Esophagus (tissue), 2 donors: ENCODE results near the gene CTNNA2. TPM values are rescaled to one million over a fixed set of nuclear protein-coding genes. Genes with fewer than 3 reads are reported as not detected.

Experiments
- H3K27ac ChIP-seq, 2 donors: one replicate each; pipeline ENCODE4 v1.5.1; 2013; ENCODE audit warnings: low read depth in 2 of 2, mild to moderate bottlenecking in 2 of 2, inconsistent platforms in 1 of 2, low read length in 1 of 2, moderate library complexity in 1 of 2
- H3K27me3 ChIP-seq, 2 donors: one replicate each; pipeline ENCODE4 v1.6.1; 2013; ENCODE audit warnings: low read length in 2 of 2, control low read depth in 1 of 2, mild to moderate bottlenecking in 1 of 2; ENCODE audit not compliant: insufficient read depth in 2 of 2, control insufficient read depth in 1 of 2
- H3K36me3 ChIP-seq, 2 donors: one replicate each; pipeline ENCODE4 v1.6.1; 2013; ENCODE audit warnings: low read length in 1 of 2; ENCODE audit not compliant: control insufficient read depth in 2 of 2, insufficient read depth in 2 of 2
- H3K4me1 ChIP-seq, 2 donors: one replicate each; pipeline ENCODE4 v1.6.1; 2013; ENCODE audit warnings: low read length in 1 of 2; ENCODE audit not compliant: control insufficient read depth in 2 of 2, insufficient read depth in 2 of 2
- H3K4me3 ChIP-seq, 2 donors: one replicate each; pipeline ENCODE4 v1.5.1; 2013; ENCODE audit warnings: low read length in 2 of 2, mild to moderate bottlenecking in 2 of 2, low read depth in 1 of 2, moderate library complexity in 1 of 2
- H3K9me3 ChIP-seq, 2 donors: one replicate each; pipeline ENCODE4 v1.6.1; 2013; ENCODE audit warnings: mild to moderate bottlenecking in 2 of 2, low read depth in 1 of 2, low read length in 1 of 2, moderate library complexity in 1 of 2; ENCODE audit not compliant: control insufficient read depth in 2 of 2, insufficient read depth in 1 of 2
- WGBS, 2 donors: extraction: QIAGEN DNeasy Blood & Tissue Kit; methylation state at CpG; one replicate each; pipeline ENCODE4 v1.1.7; 2013; 5-methylcytosine and 5-hydroxymethylcytosine counted together
- polyA plus RNA-seq, 2 donors: library from polyadenylated mRNA; stranded (reverse); fragments of 200-250 nt; gene quantifications; one replicate each; pipeline ENCODE4 v1.2.3, GENCODE V29; 2013
- donor health status: healthy with polysubstance abuse.
- donor health status: Bipolar disorder and iron deficiency.

The CTNNA2 gene
- polyA plus RNA-seq, 2 donors = 0.02 TPM; not detected in 1

DNA sequence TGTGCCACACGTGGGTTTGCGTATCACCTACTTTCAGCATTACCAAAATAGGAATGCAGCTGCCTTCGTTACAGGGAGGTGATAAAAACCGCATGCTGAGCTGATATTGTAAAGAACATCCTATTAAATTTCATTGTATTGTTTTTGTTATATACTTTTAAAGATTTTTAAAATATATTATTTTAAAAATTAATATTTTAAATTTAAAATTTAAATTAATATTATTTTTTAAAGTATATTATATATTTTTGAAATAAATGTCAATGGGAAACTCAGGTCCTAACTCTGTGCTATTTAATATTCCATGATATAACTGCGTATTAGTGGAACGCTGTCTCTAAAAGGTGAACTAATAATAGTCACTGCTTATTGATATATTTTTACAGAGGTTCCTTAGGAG lies 51.2 kb downstream of the CTNNA2 start:
- H3K27me3 ChIP-seq = no peaks in the 10 kb centered on the region
- no peaks in the 10 kb centered on the region for H3K4me1 ChIP-seq
- WGBS, 2 donors = 86 to 89% methylated on average over 6 of the region's 6 CpGs
- H3K4me3 ChIP-seq = no peak overlapping the region
- H3K9me3 ChIP-seq = no peaks in the 10 kb centered on the region
- H3K27ac ChIP-seq = no peak overlapping the region
- no peaks in the 10 kb centered on the region for H3K36me3 ChIP-seq

DNA sequence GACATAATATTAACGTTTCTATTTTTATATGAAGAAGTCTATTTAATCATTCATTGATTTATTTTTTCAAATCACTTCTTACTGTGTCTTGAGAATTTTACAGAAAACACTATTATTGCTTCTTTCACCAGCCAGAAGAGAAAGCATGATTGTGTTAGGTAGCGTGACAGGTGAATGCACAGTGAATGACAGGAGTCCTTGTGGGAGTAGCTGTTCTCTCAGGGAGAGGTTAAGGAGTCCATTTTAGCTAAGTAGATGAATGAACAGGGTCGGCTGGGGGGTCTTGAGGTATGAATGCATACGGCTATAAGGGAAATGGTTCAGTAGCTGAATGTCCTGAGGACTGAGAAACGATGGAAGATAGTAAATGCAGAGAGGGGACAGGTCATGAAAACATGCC lies 56.2 kb downstream of the CTNNA2 start:
- H3K4me1 ChIP-seq = no peaks in the 10 kb centered on the region
- no peak overlapping the region for H3K27ac ChIP-seq
- no peaks in the 10 kb centered on the region for H3K27me3 ChIP-seq
- H3K4me3 ChIP-seq = no peak overlapping the region
- no peaks in the 10 kb centered on the region for H3K36me3 ChIP-seq
- WGBS, 2 donors = 65 to 73% methylated on average over 5 of the region's 5 CpGs
- H3K9me3 ChIP-seq = no peaks in the 10 kb centered on the region

GRCh38 chr2:79573895-79574674 lies 61.2 kb downstream of the CTNNA2 start:
- H3K36me3 ChIP-seq = no peaks in the 10 kb centered on the region
- no peak overlapping the region for H3K4me3 ChIP-seq
- H3K9me3 ChIP-seq = no peaks in the 10 kb centered on the region
- WGBS, 2 donors = 68 to 73% methylated on average over 6 of the region's 6 CpGs
- no peaks in the 10 kb centered on the region for H3K27me3 ChIP-seq
- H3K27ac ChIP-seq = no peak overlapping the region
- no peaks in the 10 kb centered on the region for H3K4me1 ChIP-seq

GRCh38 chr2:79576451-79576850 lies 63.6 kb downstream of the CTNNA2 start:
- no peak overlapping the region for H3K4me3 ChIP-seq
- no peaks in the 10 kb centered on the region for H3K36me3 ChIP-seq
- H3K27me3 ChIP-seq = no peaks in the 10 kb centered on the region
- no peak overlapping the region for H3K27ac ChIP-seq
- 40 to 55% methylated on average over 4 of the region's 4 CpGs for WGBS, 2 donors
- H3K4me1 ChIP-seq = no peaks in the 10 kb centered on the region
- H3K9me3 ChIP-seq = no peaks in the 10 kb centered on the region

- no peaks in the 10 kb centered on the region for H3K27me3 ChIP-seq
- H3K36me3 ChIP-seq = no peaks in the 10 kb centered on the region
- no peaks in the 10 kb centered on the region for H3K9me3 ChIP-seq
- no peak overlapping the region for H3K4me3 ChIP-seq
- H3K27ac ChIP-seq = no peak overlapping the region
- 68 to 76% methylated on average over 1 of the region's 1 CpG for WGBS, 2 donors
- no peaks in the 10 kb centered on the region for H3K4me1 ChIP-seq
Measured at GRCh38 chr2:79578952-79579351, 66.1 kb downstream of the CTNNA2 start.

DNA sequence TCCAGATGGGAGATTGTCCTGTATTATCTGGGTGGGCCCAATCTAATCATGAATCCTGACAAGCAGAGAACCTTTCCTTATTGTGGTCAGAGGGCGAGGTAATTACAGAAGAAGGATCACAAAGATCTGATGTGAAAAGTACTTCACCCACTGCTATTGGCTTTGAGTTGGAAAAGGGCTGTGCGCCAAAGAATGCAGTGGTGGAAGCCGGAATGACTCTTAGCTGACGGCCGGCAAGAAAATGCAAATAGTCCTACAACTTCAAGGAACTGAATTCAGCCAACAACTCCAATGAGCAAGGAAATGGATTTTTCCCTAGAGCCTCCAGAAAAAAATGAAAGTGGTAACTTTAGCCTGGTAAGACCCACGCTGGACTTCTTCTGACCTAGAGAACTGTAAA lies 67.3 kb downstream of the CTNNA2 start:
- WGBS, 2 donors = 82 to 83% methylated on average over 6 of the region's 6 CpGs
- Histone ChIP-seq H3K27me3 (no peaks in the 10 kb centered on the region), H3K36me3 (no peaks in the 10 kb centered on the region), H3K4me1 (no peaks in the 10 kb centered on the region), H3K9me3 (no peaks in the 10 kb centered on the region), H3K27ac (no peak overlapping the region), H3K4me3 (no peak overlapping the region)

DNA sequence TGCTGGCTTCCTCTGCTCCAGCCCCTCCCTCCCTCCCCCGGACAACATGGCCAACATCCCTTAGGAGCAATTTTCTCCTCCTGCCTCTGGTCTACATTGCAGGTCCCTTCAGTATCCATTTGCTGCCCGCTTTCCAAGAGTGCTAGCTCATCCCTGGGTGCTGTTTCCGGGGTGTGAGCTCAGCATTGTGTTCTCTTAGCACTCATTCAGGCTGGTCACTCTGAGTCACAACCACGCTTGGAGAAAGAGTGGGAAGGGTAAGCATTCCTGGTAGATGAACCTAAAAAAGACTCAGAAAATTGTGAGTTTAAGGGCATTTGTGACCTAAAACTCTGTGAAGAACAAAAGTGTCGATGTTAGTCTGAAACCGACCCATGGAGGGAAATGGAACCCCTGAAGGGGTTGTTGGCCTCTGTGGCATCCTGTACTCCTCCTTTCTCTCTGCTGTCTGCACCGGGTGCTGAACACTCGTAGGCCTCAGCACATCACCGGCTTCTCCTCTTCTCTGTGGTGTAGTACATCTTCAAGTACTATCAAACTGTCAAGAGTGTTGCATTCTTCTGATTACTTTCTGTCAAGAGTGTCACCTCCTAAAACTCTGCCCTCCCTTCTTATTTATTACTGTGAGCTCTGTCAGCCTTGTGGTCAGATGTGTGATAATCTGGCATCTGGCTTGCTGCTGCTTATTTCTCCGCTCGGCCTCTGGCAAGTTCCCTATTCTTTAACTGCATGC lies 73.0 kb downstream of the CTNNA2 start:
- WGBS, 2 donors = 66 to 70% methylated on average over 11 of the region's 11 CpGs
- no peaks in the 10 kb centered on the region for H3K36me3 ChIP-seq
- no peaks in the 10 kb centered on the region for H3K27me3 ChIP-seq
- no peak overlapping the region for H3K4me3 ChIP-seq
- H3K9me3 ChIP-seq = peaks cover 0 to 3% of the 10 kb centered on the region in 2 donors
- H3K27ac ChIP-seq = no peak overlapping the region
- no peaks in the 10 kb centered on the region for H3K4me1 ChIP-seq

GRCh38 chr2:79591281-79591680 lies 78.4 kb downstream of the CTNNA2 start:
- no peaks in the 10 kb centered on the region for H3K27me3 ChIP-seq
- H3K4me1 ChIP-seq = no peaks in the 10 kb centered on the region
- 50 to 67% methylated on average over 1 of the region's 1 CpG for WGBS, 2 donors
- H3K27ac ChIP-seq = no peak overlapping the region
- no peaks in the 10 kb centered on the region for H3K36me3 ChIP-seq
- H3K4me3 ChIP-seq = no peak overlapping the region
- no peaks in the 10 kb centered on the region for H3K9me3 ChIP-seq

DNA sequence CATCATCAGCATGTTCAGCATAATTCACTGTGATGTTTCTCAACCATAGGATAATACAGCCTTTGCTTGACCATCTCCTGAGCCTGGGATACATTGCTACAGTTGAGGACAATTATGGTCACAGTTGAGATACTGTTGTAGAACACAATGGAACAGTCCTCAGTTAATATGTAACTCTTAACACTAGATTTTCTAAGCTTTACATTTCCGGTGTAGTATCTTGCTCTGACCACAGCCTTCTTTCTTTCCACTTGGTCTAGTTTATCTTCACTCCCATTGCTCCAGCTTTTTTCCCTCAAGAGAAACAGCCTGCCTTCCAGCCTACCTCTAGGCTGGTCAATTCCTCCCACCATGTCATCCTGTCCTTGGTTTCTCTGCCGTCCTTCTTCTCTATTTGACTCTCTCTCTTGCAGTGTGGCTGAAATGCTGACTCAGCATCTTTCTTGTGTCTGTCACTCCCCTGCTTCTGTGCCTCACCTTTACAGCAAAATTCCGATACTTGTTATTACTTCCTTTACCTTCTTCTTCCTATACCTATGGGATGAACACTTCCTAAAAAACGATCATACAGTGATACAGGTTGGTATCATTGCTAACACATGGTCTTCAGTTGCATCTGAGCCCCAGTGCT lies 80.5 kb downstream of the CTNNA2 start:
- Histone ChIP-seq H3K36me3 (no peaks in the 10 kb centered on the region), H3K27me3 (no peaks in the 10 kb centered on the region), H3K4me3 (no peak overlapping the region), H3K4me1 (no peaks in the 10 kb centered on the region), H3K9me3 (no peaks in the 10 kb centered on the region), H3K27ac (no peak overlapping the region)
- WGBS, 2 donors = 77 to 80% methylated on average over 4 of the region's 4 CpGs
